GM12875 (cell line): ENCODE data around the gene PARD3.

ENCODE experiments used
- H3K4me3 ChIP-seq: one replicate; pipeline ENCODE4 v1.5.1; 2011; ENCODE audit warnings: low read depth, low read length, control low read depth
- TF ChIP-seq, protein P1 (sequence below): IDR thresholded peaks from 2 replicates; pipeline ENCODE4 v1.5.1; 2011; ENCODE audit warnings: low read depth, mild to moderate bottlenecking, control low read depth, inconsistent platforms, low read length, moderate library complexity, borderline replicate concordance; ENCODE audit not compliant: insufficient read depth

Gene PARD3

DNA sequence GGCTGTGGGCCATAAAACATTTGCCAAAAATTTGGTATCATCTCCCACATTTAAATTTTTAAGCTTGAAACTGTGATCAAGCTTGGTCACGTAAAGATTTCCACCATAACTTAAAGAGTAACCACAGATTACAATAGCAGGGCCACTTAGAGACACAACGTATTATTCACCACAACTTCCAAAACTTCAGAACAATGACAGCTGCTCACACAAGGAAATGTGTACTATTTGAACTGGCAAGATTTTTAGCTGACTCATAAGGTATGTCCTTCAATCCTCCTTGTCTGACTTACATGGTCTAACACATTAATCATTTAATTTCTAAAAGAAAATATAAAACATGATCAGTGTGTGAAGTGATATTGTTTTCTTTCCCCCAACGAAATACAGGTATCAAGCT, 234.5 kb downstream of the PARD3 start:
- TF ChIP-seq, protein P1, sequence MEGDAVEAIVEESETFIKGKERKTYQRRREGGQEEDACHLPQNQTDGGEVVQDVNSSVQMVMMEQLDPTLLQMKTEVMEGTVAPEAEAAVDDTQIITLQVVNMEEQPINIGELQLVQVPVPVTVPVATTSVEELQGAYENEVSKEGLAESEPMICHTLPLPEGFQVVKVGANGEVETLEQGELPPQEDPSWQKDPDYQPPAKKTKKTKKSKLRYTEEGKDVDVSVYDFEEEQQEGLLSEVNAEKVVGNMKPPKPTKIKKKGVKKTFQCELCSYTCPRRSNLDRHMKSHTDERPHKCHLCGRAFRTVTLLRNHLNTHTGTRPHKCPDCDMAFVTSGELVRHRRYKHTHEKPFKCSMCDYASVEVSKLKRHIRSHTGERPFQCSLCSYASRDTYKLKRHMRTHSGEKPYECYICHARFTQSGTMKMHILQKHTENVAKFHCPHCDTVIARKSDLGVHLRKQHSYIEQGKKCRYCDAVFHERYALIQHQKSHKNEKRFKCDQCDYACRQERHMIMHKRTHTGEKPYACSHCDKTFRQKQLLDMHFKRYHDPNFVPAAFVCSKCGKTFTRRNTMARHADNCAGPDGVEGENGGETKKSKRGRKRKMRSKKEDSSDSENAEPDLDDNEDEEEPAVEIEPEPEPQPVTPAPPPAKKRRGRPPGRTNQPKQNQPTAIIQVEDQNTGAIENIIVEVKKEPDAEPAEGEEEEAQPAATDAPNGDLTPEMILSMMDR, result no peak
- H3K4me3 ChIP-seq, result no peak overlapping the region

DNA sequence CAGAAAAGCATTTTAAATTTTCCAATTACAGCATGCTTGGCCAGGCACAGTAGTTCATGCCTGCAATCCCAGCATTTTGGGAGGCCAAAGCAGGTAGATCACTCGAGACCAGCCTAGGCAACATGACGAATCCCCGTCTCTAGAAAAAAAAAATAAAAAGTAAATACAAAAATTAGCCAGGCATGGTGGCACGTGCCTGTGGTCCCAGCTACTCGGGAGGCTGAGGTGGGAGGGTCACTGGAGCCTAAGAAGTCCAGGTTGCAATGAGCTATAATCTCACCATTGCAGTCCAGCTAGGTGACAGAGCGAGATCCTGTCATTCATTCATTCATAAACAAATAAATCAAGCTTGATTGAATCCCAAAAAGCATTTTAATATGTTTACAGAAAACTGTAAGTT, 234.9 kb downstream of the PARD3 start:
- no peak overlapping the region for H3K4me3 ChIP-seq
- TF ChIP-seq, protein P1, result no peak

DNA sequence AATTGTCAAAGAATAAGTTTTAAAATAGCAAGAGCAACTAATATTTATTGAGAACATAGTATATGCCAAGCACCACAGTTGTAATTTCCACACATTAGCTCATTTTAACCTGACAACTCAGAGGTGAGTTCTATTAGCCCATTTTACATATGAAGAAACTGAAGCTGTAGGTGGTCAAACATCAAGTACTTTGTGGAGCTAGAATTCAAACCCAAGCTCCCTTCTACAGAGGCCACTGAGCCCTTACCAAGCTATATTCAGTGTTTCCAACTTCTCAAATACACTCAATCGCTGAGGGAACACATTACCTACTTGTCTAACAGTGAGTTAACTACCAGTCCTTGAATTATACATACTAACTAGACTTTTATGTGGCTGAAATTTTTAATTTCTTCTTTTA, 236.6 kb downstream of the PARD3 start:
- no peak overlapping the region for H3K4me3 ChIP-seq
- TF ChIP-seq, protein P1, result no peak

DNA sequence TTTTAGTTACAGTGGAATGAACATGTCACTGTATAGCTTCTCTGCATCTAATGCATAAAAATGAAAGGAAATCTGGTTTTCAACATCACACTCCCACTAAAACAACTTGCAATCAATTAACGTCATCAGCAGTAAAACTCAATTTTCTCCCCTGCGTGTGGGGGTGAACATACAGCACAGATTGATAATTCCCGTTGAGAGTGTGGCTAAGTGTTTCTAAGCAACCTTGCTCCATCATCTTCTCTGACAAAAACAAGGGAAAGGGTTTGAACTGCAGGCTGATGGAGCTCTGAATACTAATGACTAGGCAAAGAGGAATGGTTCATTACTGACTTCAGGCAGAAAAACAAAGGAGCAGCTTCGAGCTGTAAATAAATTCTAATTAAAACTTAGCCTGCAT, 238.3 kb downstream of the PARD3 start:
- TF ChIP-seq, protein P1, result no peak
- H3K4me3 ChIP-seq, result no peak overlapping the region

DNA sequence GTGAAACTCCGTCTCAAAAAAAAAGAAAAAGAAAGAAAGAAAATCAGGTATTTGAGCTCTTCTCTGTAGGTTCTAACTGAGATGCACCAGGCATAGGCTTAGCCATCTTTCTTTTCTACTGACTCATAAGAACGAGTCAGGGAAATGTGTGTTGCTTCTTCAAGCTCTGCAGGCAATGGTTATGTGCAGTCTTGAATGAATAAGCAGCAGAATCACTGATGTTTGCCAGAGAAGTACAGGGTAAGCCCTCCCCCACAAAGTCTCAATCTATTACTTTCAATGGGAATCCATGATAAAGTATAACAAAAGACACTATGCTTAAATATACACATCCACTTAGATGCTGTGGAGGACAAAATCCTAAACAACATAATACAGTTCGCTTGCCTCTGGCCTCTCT, 239.2 kb downstream of the PARD3 start:
- H3K4me3 ChIP-seq, result no peak overlapping the region
- TF ChIP-seq, protein P1, result no peak

DNA sequence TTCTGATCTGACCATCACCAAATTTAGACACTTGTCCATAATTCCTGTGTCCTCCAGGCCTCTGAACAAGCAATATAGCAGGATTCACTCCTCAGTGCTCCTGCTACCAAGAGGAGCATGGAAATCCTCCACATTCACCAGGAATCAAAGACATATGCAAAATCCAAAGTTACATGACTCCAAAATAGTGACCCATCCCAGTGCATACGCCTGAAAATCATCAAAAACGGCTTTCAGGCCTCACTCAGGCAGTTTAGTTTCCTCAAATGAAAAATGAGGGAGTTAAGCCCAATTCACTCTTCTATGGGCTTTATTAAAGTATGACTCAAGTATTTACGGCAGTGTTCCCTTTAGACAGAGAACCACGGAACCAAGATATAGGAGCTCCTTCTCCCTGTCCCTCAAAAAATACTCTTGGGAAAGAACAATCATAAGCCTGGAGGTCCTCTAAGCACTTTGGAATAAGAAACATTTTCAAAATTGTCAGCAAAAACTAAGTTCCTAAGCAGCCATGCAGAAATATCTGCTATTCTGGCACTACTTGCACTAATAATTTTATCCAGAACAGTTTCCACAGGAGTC, 240.7 kb downstream of the PARD3 start:
- TF ChIP-seq, protein P1, result no peak
- H3K4me3 ChIP-seq, result no peak overlapping the region

DNA sequence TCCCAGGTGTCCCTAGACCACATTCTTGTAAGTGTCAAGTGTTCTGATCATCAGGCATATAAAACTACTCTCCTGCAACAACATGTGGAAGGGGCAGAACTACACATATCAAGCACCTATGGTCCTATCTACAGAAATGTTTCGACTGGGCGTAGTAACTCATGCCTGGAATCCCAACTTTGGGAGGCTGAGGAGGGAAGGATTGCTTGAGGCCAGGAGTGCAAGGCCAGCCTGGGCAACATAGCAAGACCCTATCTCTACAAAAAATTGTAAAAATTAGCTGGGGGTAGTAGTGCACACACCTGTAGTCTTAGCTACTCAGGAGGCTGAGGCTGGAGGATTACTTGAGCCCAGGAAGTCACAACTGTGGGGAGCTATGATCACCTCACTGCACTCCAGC, 244.2 kb downstream of the PARD3 start:
- TF ChIP-seq, protein P1, result no peak
- no peak overlapping the region for H3K4me3 ChIP-seq
